HepG2 (cell line): ENCODE data around the gene ZBTB44. TPM values are rescaled to one million over a fixed set of nuclear protein-coding genes. Genes with fewer than 3 reads are reported as not detected.

Source experiments
- ARHGAP35 ChIP-seq: sonication (generic); formaldehyde crosslinking; IDR thresholded peaks from 2 replicates; pipeline ENCODE4 v1.9.0; 2022; ENCODE audit warnings: mild to moderate bottlenecking, inconsistent platforms, moderate library complexity, missing genetic modification reagents, borderline replicate concordance
- CCAR2 ChIP-seq: fragments of 200-400 bp; formaldehyde crosslinking; optimal IDR thresholded peaks from 2 replicates; pipeline ENCODE3; 2018; ENCODE audit warnings: low read depth, mild to moderate bottlenecking, low read length, moderate library complexity
- DBP ChIP-seq: sonication (generic); formaldehyde crosslinking; IDR thresholded peaks from 2 replicates; pipeline ENCODE4 v1.4.0; 2020; ENCODE audit warnings: missing genetic modification reagents; ENCODE audit errors: not compliant biosample characterization
- FOXK1 ChIP-seq: sonication (generic); formaldehyde crosslinking; IDR thresholded peaks from 2 replicates; pipeline ENCODE4 v1.4.0; 2020; ENCODE audit warnings: low read depth, missing genetic modification reagents, borderline replicate concordance
- HOXD1 ChIP-seq: sonication (generic); formaldehyde crosslinking; IDR thresholded peaks from 2 replicates; pipeline ENCODE4 v1.5.0; 2020; ENCODE audit warnings: missing genetic modification reagents
- ISL2 ChIP-seq: sonication (generic); formaldehyde crosslinking; IDR thresholded peaks from 2 replicates; pipeline ENCODE4 v1.5.0; 2020; ENCODE audit warnings: missing genetic modification reagents
- MAFG ChIP-seq: sonication (generic); formaldehyde crosslinking; IDR thresholded peaks from 2 replicates; pipeline ENCODE4 v1.5.1; 2020; ENCODE audit warnings: mild to moderate bottlenecking, missing genetic modification reagents
- MTF1 ChIP-seq: sonication (generic); formaldehyde crosslinking; IDR thresholded peaks from 2 replicates; pipeline ENCODE4 v1.5.0; 2020; ENCODE audit warnings: missing genetic modification reagents
- PLRG1 ChIP-seq: fragments of 450-650 bp; conservative IDR thresholded peaks from 2 replicates; pipeline ENCODE4 v1.6.1; 2016
- RFXAP ChIP-seq: sonication (generic); formaldehyde crosslinking; IDR thresholded peaks from 2 replicates; pipeline ENCODE4 v1.4.0; 2020; ENCODE audit warnings: missing genetic modification reagents, borderline replicate concordance
- RXRB ChIP-seq: IDR thresholded peaks from 2 replicates; pipeline ENCODE4 v1.6.1; 2016; ENCODE audit warnings: borderline replicate concordance, missing genetic modification reagents, missing compliant biosample characterization
- SP5 ChIP-seq: IDR thresholded peaks from 2 replicates; pipeline ENCODE4 v1.6.1; 2016; ENCODE audit warnings: low read depth, borderline replicate concordance
- ZBTB8A ChIP-seq: sonication (generic); formaldehyde crosslinking; IDR thresholded peaks from 2 replicates; pipeline ENCODE4 v1.4.0; 2020; ENCODE audit warnings: mild to moderate bottlenecking, low read depth, missing genetic modification reagents, borderline replicate concordance
- ZFP90 ChIP-seq: sonication (generic); formaldehyde crosslinking; IDR thresholded peaks from 2 replicates; pipeline ENCODE4 v1.8.0; 2022; ENCODE audit warnings: missing genetic modification reagents, mild to moderate bottlenecking, inconsistent platforms, borderline replicate concordance
- ZNF264 ChIP-seq: sonication (generic); formaldehyde crosslinking; IDR thresholded peaks from 2 replicates; pipeline ENCODE4 v1.4.0; 2020; ENCODE audit warnings: missing genetic modification reagents
- ZNF3 ChIP-seq: IDR thresholded peaks from 2 replicates; pipeline ENCODE4 v1.7.0; 2017; ENCODE audit warnings: inconsistent platforms
- ZNF33A ChIP-seq: sonication (generic); formaldehyde crosslinking; IDR thresholded peaks from 2 replicates; pipeline ENCODE4 v1.5.1; 2020; ENCODE audit warnings: missing genetic modification reagents, mild to moderate bottlenecking, moderate library complexity, borderline replicate concordance
- ZNF749 ChIP-seq: sonication (generic); formaldehyde crosslinking; IDR thresholded peaks from 2 replicates; pipeline ENCODE4 v1.8.0; 2022; ENCODE audit warnings: mild to moderate bottlenecking, missing genetic modification reagents, moderate library complexity, borderline replicate concordance
- ZNF75D ChIP-seq: sonication (generic); formaldehyde crosslinking; IDR thresholded peaks from 2 replicates; pipeline ENCODE4 v1.8.1; 2023; ENCODE audit warnings: missing genetic modification reagents, mild to moderate bottlenecking, borderline replicate concordance
- ZSCAN30 ChIP-seq: sonication (generic); formaldehyde crosslinking; IDR thresholded peaks from 2 replicates; pipeline ENCODE4 v1.5.0; 2020; ENCODE audit warnings: mild to moderate bottlenecking, missing genetic modification reagents
- polyA plus RNA-seq, 8 experiments: library from polyadenylated mRNA; depleted of rRNA in 3 of 8; stranded (reverse) in 7 of 8; unstranded in 1 of 8; fragments of >200 nt; fragmentation: Illumina TruSeq in 4 of 8; extraction: Trizol in 4 of 8; gene quantifications; 2 replicates each; pipeline versions ENCODE4 v1.2.1 to v1.2.3, GENCODE V29; 2011 to 2016; ENCODE audit warnings: low read depth in 4 of 8, missing spikeins in 1 of 8, mixed read lengths in 1 of 8; ENCODE audit not compliant: insufficient read depth in 1 of 8
- total RNA-seq, 5 experiments: library from RNA; depleted of rRNA; stranded (reverse); fragments of >200 nt; fragmentation: Illumina TruSeq; extraction: Trizol; gene quantifications; 2 replicates each; pipeline ENCODE4 v1.2.3, GENCODE V29; 2016; ENCODE audit warnings: low read depth in 1 of 5
- TF ChIP-seq, protein P1 (sequence below): sonication (generic); IDR thresholded peaks from 2 replicates; pipeline ENCODE4 v1.6.1; 2016; ENCODE audit warnings: low read depth, borderline replicate concordance
- TF ChIP-seq, protein P2 (sequence below): sonication (generic); formaldehyde crosslinking; IDR thresholded peaks from 2 replicates; pipeline ENCODE4 v1.5.0; 2020; ENCODE audit warnings: mild to moderate bottlenecking, missing genetic modification reagents, borderline replicate concordance
- TF ChIP-seq, protein P3 (sequence below): IDR thresholded peaks from 2 replicates; pipeline ENCODE4 v1.6.1; 2016; ENCODE audit warnings: missing genetic modification reagents, missing compliant biosample characterization

The ZBTB44 gene
- total and polyA plus RNA-seq, 2 of the 13 experiments (the other 11 are each of a cell fraction or from before 2014, with no cell fraction given): 22.8 to 23.6 TPM

DNA sequence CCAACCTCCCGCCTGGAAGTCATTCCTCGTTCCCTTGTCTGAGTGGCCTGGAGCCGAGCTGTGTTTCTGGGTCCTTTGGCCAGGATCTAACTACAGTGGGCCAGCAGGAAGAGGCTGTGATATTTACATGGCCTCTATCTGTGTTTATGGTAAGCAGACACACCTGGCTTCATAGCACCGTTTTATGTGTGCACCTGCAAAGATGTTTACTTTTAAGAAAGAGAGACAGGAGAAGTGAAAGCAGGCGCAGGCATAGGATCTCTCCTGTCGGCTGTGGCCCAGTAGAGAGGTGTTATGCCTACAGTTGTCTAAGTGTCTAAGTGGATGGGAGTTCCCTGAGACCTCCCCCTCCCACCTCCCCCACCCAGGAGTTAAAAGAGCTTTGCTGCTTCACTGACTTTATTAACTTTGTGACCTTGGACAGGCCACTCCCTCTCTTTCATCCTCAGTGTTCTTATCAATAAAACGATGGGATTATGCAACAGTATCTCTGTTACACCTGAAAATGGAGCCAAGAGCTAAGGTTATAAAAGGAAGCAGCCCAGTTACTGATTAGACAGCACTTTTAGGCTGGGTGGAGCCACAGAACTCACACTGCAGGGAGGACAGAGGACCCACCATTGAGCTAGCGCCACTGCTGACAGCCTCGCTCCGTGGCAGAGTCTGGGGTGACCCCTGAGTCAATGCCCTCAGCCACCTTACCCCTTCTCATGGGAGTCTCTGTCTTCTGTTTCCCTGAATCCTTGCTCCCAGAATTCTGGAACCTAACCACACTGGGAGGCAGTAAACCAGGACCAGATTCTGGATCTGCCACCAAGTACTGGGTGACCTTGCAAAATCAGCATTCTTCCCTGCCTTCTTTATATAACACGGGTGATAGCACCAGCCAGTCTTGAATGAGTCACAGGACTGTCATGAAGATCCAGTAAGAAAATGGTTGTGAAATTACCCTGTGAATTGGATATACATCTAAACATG, 133.1 kb downstream of the ZBTB44 start (continued):
- TF ChIP-seq DBP (CRISPR knock-in tag) (peak; percentile 64), SP5 (CRISPR knock-in tag) (peak; percentile 99), CCAR2 (no peak), HOXD1 (CRISPR knock-in tag) (peak; percentile 73; the same call in 1 of the 2 replicates), MAFG (CRISPR knock-in tag) (0 out of 2 replicates have a peak, but pooled peaks have one; percentile 39), ZNF264 (peak; percentile 15; the same call in 1 of the 2 replicates), PLRG1 (no peak), ZNF75D (CRISPR knock-in tag) (no peak), ZNF749 (CRISPR knock-in tag) (peak; percentile 93), ZNF3 (CRISPR knock-in tag) (no peak), FOXK1 (CRISPR knock-in tag) (peak; percentile 58; the same call in 1 of the 2 replicates), ARHGAP35 (no peak), RFXAP (peak; percentile 66; the same call in 1 of the 2 replicates), ZBTB8A (CRISPR knock-in tag) (no peak), ISL2 (CRISPR knock-in tag) (peak; percentile 95), ZFP90 (0 out of 2 replicates have a peak, but pooled peaks have one; percentile 44), ZSCAN30 (CRISPR knock-in tag) (no peak), RXRB (CRISPR knock-in tag) (peak; percentile 85), ZNF33A (CRISPR knock-in tag) (no peak), MTF1 (CRISPR knock-in tag) (no peak; the same call in 1 of the 2 replicates)
- TF ChIP-seq, protein P1, sequence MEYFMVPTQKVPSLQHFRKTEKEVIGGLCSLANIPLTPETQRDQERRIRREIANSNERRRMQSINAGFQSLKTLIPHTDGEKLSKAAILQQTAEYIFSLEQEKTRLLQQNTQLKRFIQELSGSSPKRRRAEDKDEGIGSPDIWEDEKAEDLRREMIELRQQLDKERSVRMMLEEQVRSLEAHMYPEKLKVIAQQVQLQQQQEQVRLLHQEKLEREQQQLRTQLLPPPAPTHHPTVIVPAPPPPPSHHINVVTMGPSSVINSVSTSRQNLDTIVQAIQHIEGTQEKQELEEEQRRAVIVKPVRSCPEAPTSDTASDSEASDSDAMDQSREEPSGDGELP: peak; percentile 37; the same call in 1 of the 2 replicates
- TF ChIP-seq, protein P2, sequence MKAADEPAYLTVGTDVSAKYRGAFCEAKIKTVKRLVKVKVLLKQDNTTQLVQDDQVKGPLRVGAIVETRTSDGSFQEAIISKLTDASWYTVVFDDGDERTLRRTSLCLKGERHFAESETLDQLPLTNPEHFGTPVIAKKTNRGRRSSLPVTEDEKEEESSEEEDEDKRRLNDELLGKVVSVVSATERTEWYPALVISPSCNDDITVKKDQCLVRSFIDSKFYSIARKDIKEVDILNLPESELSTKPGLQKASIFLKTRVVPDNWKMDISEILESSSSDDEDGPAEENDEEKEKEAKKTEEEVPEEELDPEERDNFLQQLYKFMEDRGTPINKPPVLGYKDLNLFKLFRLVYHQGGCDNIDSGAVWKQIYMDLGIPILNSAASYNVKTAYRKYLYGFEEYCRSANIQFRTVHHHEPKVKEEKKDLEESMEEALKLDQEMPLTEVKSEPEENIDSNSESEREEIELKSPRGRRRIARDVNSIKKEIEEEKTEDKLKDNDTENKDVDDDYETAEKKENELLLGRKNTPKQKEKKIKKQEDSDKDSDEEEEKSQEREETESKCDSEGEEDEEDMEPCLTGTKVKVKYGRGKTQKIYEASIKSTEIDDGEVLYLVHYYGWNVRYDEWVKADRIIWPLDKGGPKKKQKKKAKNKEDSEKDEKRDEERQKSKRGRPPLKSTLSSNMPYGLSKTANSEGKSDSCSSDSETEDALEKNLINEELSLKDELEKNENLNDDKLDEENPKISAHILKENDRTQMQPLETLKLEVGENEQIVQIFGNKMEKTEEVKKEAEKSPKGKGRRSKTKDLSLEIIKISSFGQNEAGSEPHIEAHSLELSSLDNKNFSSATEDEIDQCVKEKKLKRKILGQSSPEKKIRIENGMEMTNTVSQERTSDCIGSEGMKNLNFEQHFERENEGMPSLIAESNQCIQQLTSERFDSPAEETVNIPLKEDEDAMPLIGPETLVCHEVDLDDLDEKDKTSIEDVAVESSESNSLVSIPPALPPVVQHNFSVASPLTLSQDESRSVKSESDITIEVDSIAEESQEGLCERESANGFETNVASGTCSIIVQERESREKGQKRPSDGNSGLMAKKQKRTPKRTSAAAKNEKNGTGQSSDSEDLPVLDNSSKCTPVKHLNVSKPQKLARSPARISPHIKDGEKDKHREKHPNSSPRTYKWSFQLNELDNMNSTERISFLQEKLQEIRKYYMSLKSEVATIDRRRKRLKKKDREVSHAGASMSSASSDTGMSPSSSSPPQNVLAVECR (CRISPR knock-in tag): peak; percentile 65; the same call in 1 of the 2 replicates
- TF ChIP-seq, protein P3, sequence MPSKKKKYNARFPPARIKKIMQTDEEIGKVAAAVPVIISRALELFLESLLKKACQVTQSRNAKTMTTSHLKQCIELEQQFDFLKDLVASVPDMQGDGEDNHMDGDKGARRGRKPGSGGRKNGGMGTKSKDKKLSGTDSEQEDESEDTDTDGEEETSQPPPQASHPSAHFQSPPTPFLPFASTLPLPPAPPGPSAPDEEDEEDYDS (CRISPR knock-in tag): peak; percentile 80; the same call in 1 of the 2 replicates
